Kidney (tissue), 14 donors: Measurements from ENCODE around the gene ZDHHC14. TPM values are rescaled to one million over a fixed set of nuclear protein-coding genes. Genes with fewer than 3 reads are reported as not detected.

Experiments used
- DNase-seq, 5 donors: peaks; one replicate each; pipeline ENCODE4 v3.0.0-alpha.2; 2013 to 2020
- FAIRE-seq: peaks from 2 replicates; lab custom pipeline; 2012; peaks lifted over from hg19 to GRCh38; lab: Jason Lieb, UNC
- H3K27ac ChIP-seq, 2 donors: one replicate each; pipeline ENCODE4 v1.7.0; 2013; ENCODE audit warnings: low read depth in 2 of 2, low read length in 2 of 2, inconsistent platforms in 1 of 2
- H3K27me3 ChIP-seq: one replicate; pipeline ENCODE4 v1.7.1; 2013; ENCODE audit warnings: low read length, inconsistent platforms; ENCODE audit not compliant: control insufficient read depth, insufficient read depth
- H3K36me3 ChIP-seq, 3 donors: one replicate each; pipeline versions ENCODE4 v1.7.0 to v1.7.1; 2013; ENCODE audit warnings: low read length in 3 of 3, control low read depth in 1 of 3, inconsistent platforms in 1 of 3; ENCODE audit not compliant: insufficient read depth in 3 of 3, control insufficient read depth in 2 of 3
- H3K4me1 ChIP-seq, 3 donors: one replicate each; pipeline versions ENCODE4 v1.7.0 to v1.7.1; 2013; ENCODE audit warnings: low read length in 3 of 3, inconsistent platforms in 1 of 3, low read depth in 1 of 3; ENCODE audit not compliant: control insufficient read depth in 2 of 3, insufficient read depth in 2 of 3
- H3K4me3 ChIP-seq, 3 donors: one replicate each; pipeline versions ENCODE4 v1.7.0 to v1.8.1; 2013; ENCODE audit warnings: low read length in 3 of 3, control low read depth in 1 of 3, inconsistent platforms in 1 of 3
- H3K9ac ChIP-seq, 3 donors: one replicate each; pipeline versions ENCODE4 v1.7.0 to v1.7.1; 2013; ENCODE audit warnings: low read length in 3 of 3, control low read depth in 1 of 3, inconsistent platforms in 1 of 3
- H3K9me3 ChIP-seq, 3 donors: one replicate each; pipeline versions ENCODE4 v1.7.0 to v1.7.1; 2013; ENCODE audit warnings: low read length in 3 of 3, control low read depth in 1 of 3, inconsistent platforms in 1 of 3; ENCODE audit not compliant: control insufficient read depth in 2 of 3, insufficient read depth in 1 of 3
- CTCF ChIP-seq: IDR thresholded peaks from 3 replicates; pipeline ENCODE4 v1.5.1; 2012; ENCODE audit warnings: mild to moderate bottlenecking, moderate library complexity, borderline replicate concordance; ENCODE audit not compliant: insufficient read depth; ENCODE audit errors: extremely low read depth
- intact Hi-C: fragments of 100-400 bp; cut with DNase I; formaldehyde crosslinking; loops from one replicate; pipeline ENCODE4 v1.11.1; 2022
- polyA plus RNA-seq: library from polyadenylated mRNA; stranded (reverse); fragments of 350-450 nt; fragmentation: Illumina TruSeq; extraction: RNeasy Lipid Tissue Mini Kit (QIAGEN cat#74804); gene quantifications from one replicate; pipeline ENCODE4 v1.2.3, GENCODE V29; 2014; ENCODE audit warnings: low read depth, low replicate concordance; ENCODE audit not compliant: insufficient read depth
- total RNA-seq: library from RNA; stranded (reverse); fragmentation: NEBNext Ultra II Directional; extraction: Animal tissue kit (Norgen Biotek cat#: 25700); gene quantifications from one replicate; pipeline ENCODE4 v1.2.1, GENCODE V29; 2021
- donor health status: control.
- donor health status: control.
- donor health status: control.
- donor health status: control.
- donor health status: control.
- donor health status: DM: yes; HTN: yes; CAD: no.
- donor health status: Normal renal cell carcinoma (clear cell type).

The ZDHHC14 gene
- total and polyA plus RNA-seq, 2 donors from 2014 or later = 13.5 to 26.7 TPM

- no peaks in the 10 kb centered on the region for H3K9me3 ChIP-seq
- H3K4me1 ChIP-seq = peaks cover 0 to 19% (median 5%) of the 10 kb centered on the region in 3 donors
- H3K27me3 ChIP-seq = no peaks in the 10 kb centered on the region
- no peak overlapping the region for H3K27ac ChIP-seq
- no peaks in the 10 kb centered on the region for H3K36me3 ChIP-seq
- intact Hi-C loops = no loop called here
- DNase-seq (no peak), FAIRE-seq (no peak)
- no peak overlapping the region for H3K4me3 ChIP-seq
- no peak overlapping the region for H3K9ac ChIP-seq
- TF ChIP-seq CTCF = no peak
These were observed 229.5 kb downstream of the ZDHHC14 start for GRCh38 chr6:157610451-157610999.

- H3K9me3 ChIP-seq = no peaks in the 10 kb centered on the region
- peaks cover 0 to 19% (median 5%) of the 10 kb centered on the region in 3 donors for H3K4me1 ChIP-seq
- FAIRE-seq = no peak
- H3K4me3 ChIP-seq = no peak overlapping the region
- no peaks in the 10 kb centered on the region for H3K36me3 ChIP-seq
- TF ChIP-seq CTCF = no peak
- no peaks in the 10 kb centered on the region for H3K27me3 ChIP-seq
- H3K9ac ChIP-seq = no peak overlapping the region
- DNase-seq = no peak
- H3K27ac ChIP-seq = no peak overlapping the region
- intact Hi-C loops = no loop called here
These were observed 230.4 kb downstream of the ZDHHC14 start for GRCh38 chr6:157611406-157611805.

GRCh38 chr6:157613011-157613522, 232.1 kb downstream of the ZDHHC14 start:
- FAIRE-seq (no peak), DNase-seq (no peak)
- H3K4me1 ChIP-seq = peaks cover 0 to 19% (median 2%) of the 10 kb centered on the region in 3 donors
- no peaks in the 10 kb centered on the region for H3K36me3 ChIP-seq
- H3K27ac ChIP-seq = no peak overlapping the region
- no peak overlapping the region for H3K9ac ChIP-seq
- no peaks in the 10 kb centered on the region for H3K27me3 ChIP-seq
- no peak for TF ChIP-seq CTCF
- no peak overlapping the region for H3K4me3 ChIP-seq
- intact Hi-C loops = no loop called here
- H3K9me3 ChIP-seq = no peaks in the 10 kb centered on the region
